ENCODE data around the gene LHFPL2.
"Not testable (repeated sequence)": the region's sequence is repeated elsewhere in the genome, so short reads cannot be mapped to it uniquely, and the experiment has no call there.

LHFPL2 gene

DNA sequence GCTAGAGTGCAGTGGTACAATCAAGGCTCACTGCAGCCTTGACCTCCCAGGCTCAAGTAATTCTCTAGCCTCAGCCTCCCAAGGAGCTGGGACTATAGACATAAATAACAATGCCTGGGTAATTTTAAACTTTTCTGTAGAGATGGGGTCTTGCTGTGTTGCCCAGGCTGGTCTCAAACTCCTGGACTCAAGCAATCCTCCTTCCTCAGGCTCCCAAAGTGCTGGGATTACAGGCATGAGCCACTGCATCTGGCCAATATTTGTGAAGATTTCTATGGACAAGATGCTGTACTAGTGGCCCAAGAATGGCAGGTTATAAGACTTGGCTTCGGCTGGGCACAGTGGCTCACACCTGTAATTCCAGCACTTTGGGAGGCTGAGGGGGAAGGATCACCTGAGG lies 18.4 kb upstream of the LHFPL2 start:
- DNase-seq (ENCODE audit: low read depth in 2 of 2): not testable (repeated sequence)

DNA sequence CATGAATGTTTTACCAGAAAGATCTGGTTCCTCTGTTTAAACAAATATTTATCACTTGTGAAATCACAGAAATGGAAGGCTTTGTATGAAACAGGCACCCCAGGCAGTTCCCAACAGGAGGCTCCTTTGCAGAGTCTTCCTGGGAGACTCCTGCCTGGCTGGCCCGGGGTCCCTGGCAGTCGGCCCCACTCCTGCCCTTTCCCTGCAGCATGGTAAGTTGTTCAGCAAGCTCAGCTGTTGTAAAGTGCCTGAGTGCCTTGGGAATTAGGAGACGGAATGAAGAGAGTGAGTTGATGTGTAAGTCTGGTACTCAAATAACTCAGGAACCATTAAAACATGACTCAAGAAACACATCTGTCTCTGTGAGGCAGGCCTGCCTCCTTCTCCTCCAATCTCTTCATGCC lies 17.5 kb upstream of the LHFPL2 start:
- DNase-seq (ENCODE audit: low read depth in 2 of 2): no peak

DNA sequence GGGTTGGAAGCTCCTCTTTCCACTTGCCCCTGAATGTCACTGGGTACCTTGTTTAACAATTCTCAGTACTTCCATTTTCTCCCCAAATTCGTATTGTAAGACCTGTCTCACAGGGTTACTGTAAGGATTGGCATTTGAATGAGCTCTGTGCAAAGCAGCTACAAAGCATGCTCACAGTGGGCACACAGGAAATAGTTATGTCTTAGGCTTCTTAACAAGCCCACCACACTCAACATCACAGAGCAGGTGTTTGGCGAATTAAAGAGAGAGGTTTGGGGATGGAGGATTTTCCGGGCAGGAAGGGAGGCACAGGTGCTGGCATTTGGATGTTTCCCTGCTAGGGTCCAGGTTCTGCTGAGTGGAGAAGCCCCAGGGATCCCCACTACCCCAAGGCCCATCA lies 17.0 kb upstream of the LHFPL2 start:
- DNase-seq (ENCODE audit: low read depth in 2 of 2): no peak

- no peak for DNase-seq (ENCODE audit: low read depth in 2 of 2)
Observed at GRCh38 chr5:78662323-78662722, 13.8 kb upstream of the LHFPL2 start.

GRCh38 chr5:78661691-78662090 lies 13.1 kb upstream of the LHFPL2 start:
- DNase-seq (ENCODE audit: low read depth in 2 of 2): no peak

DNA sequence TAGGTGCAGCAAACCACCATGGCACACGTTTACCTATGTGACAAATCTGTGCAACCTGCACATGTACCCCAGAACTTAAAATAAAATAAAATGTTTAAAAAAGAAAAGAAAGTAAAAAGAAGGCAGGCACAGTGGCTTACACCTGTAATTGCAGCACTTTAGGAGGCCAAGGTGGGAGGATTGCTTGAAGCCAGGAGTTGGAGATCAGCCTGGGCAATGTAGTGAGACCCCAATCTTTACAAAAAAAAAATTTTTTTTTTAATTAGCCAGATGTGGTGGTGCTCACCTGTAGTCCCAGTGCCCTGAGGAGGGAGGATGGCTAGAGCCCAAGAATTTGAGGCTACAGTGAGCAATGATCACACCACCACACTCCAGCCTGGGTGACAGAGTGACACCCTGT lies 12.5 kb upstream of the LHFPL2 start:
- no peak for DNase-seq (ENCODE audit: low read depth in 2 of 2)

DNA sequence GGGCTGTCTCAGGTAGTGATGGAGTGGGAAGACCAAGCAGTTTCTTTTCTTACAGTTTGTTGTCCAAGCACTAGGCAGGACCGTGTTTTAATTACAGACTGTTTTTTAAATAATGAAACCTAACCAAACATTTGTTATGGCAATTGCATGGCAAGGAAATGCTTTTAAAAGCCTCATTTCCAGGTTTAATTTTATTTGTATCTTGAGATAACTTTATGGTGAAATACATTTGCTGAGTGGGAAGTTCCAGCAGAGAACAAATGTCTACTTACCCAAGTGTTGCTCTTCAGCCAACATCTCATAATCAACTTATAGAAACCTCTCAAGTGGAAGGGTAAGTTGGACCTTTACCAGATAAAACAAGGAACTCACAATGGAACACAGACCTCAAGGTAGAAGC lies 11.8 kb upstream of the LHFPL2 start:
- DNase-seq (ENCODE audit: low read depth in 2 of 2): no peak

DNA sequence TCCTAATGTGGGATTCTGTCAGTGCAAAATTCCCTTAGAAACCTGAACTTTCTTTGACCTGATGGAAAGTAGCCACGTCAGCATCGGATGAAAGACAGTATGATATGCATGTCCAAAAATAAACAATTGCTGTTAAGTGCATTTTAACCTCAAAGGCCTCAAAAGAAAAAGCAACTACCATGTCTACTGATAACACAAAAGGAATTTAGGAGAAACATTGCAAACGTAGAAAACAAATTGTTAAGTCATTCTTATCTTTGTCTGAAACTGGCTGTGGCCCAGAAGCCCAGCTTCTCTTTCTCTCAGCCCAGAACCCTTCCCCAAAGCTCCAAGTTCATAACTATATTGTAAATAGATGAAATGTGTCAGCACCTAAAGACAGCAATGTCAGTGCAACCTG lies 11.1 kb upstream of the LHFPL2 start:
- no peak for DNase-seq (ENCODE audit: low read depth in 2 of 2)

GRCh38 chr5:78659114-78659513 lies 10.5 kb upstream of the LHFPL2 start:
- no peak for DNase-seq (ENCODE audit: low read depth in 2 of 2)

DNA sequence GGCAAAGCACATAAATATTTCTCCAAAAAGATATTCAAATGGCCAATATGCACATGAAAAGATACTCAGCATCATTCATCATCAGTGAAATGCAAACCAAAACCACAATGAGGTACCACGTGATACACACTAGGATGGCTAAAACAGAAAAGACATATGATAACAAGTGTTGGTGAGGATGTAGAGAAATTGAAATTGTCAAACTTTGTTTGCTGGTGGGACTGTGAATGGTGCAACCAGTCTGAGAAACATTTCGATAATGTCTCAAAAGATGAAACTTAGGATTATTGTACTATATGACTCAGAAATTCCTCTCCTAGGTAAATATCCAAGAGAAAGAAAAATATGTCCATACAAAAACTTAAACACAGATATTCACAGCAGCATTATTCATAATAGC lies 8.6 kb upstream of the LHFPL2 start:
- DNase-seq (ENCODE audit: low read depth in 2 of 2): no peak

- DNase-seq (ENCODE audit: low read depth in 2 of 2): no peak
Observed at GRCh38 chr5:78655746-78656290, 7.2 kb upstream of the LHFPL2 start.

DNA sequence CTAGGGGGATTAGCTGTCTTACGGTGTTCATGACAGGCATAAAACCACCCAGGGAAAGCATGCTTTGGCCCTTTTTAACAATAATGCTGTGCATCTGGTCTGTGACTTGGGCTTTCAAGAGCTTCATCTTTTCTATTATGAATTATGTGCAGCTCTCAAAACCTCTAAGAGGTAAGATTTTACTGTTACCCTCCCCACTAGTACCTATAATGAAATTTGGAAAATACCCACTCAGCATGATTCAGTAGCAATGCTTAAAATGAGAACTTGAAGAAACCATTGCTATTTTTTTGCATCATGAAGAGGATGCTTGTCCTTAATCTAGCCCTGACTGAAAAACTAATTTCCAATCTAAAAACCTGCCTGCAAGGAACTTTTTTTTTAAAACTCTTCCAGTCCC lies 5.8 kb upstream of the LHFPL2 start:
- no peak for DNase-seq (ENCODE audit: low read depth in 2 of 2)

DNA sequence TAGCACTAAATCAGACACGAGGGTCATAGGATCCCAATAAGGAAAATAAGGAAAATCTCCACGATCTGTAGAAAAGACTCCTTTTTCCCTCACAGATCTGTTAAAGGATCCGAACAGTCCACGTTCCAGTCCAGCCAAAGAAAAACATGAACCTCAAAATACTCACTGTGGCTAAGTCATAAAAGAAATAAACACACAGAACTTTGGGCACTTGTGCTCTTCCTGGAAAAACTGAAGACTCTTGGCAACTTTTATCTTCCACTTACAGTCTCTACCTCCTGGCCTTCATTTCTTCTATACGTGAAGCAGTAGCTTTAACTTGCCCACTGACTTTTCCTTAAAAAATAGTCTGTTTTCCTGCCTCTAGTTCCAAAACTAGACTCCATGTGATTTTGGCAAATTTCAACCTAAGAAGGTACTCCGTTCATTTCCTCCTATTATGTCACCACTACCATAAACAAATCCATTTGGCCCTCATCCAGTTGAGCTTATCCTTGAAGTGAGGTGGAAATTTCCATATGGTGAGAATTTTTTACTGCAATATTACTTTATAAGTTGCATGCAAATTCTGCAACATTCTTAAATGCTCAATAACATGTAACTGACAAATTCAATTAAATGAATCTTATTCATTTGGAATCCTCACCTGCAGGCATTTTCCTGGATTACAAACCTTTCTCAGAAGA lies 5.3 kb upstream of the LHFPL2 start:
- no peak for DNase-seq (ENCODE audit: low read depth in 2 of 2)

GRCh38 chr5:78653031-78653430 lies 4.5 kb upstream of the LHFPL2 start:
- no peak for DNase-seq (ENCODE audit: low read depth in 2 of 2)

DNA sequence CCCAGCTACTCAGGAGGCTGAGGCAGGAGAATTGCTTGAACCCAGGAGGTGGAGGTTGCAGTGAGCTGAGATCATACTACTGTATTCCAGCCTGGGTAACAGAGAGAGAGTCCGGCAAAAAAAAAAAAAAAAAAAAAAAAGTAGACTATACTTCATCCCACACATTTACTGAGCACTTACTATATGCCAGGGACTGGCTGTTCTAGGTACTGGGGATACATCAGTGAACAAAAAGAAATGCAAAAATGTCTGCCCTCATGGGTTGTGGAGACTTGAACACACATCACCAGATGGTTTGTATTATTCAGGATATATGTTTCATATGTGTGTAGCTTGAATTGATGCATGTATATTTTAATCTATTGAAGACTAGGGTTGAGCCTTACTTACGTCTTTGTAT lies 2.9 kb upstream of the LHFPL2 start:
- DNase-seq (ENCODE audit: low read depth in 2 of 2): no peak

- DNase-seq (ENCODE audit: low read depth in 2 of 2): no peak
Observed at GRCh38 chr5:78650531-78650930, 2.0 kb upstream of the LHFPL2 start.

DNA sequence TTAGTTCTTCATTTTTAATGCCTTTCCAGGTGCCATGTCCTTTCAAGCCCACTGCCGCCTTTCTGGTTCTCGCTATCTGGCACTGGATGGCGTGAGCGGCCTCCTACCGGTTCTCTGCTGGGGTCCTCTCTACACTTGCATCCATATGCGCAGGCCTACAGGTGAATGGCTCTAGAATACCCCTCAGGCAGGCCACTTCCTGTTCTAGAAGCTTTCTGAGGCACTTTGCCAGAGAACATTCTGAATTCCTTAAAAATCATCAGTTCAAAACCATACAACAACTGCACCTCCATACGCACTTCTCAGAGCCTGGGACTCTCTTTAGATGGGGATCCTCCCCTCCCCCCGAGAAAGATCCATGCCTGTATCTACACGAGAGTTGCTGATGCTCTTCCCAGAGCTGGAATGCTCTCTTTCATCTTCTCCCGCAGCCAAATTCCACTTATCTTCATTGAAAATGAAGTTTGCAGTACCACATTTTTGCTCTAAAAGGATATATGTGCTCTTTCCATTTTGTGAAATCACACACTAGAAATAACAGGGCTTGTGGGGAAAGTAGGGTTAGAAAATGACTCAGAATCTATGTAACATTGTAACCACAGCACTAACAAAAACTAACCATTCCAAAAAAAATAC lies 1.4 kb upstream of the LHFPL2 start:
- DNase-seq (ENCODE audit: low read depth in 2 of 2): no peak

- no peak for DNase-seq (ENCODE audit: low read depth in 2 of 2)
Observed at GRCh38 chr5:78649211-78649695, 681 bp upstream of the LHFPL2 start.

DNA sequence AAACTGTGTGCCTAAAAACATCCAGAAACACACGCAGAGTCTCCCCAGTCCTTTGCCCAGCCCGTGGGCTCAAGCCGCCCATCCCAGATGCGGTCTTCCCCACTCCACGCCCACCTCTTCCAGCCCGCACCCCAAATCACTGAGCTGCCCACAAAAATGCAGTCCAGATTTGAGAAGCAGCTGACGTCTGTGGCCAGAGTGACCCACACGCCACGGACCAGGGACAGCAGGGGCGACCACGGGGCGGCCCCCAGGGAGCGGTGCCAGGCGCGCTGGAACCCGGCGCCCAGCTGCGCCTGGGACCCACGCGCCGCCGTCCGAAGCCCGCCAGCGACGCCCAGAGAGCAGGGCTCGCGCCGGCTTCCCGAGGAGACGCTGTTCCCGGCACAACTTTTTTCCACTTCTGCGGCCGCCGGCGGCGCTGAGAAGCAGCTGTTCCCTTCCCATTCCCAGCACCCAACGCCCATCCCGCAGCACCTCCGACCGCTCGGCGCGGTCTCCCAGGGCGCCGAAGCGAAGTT lies 674 bp downstream of the LHFPL2 start:
- DNase-seq (ENCODE audit: low read depth in 2 of 2): no peak

- peak in 1 of 2 donors; percentile 3 for DNase-seq (ENCODE audit: low read depth in 2 of 2)
Observed at GRCh38 chr5:78647351-78647818, 1.2 kb downstream of the LHFPL2 start.

DNA sequence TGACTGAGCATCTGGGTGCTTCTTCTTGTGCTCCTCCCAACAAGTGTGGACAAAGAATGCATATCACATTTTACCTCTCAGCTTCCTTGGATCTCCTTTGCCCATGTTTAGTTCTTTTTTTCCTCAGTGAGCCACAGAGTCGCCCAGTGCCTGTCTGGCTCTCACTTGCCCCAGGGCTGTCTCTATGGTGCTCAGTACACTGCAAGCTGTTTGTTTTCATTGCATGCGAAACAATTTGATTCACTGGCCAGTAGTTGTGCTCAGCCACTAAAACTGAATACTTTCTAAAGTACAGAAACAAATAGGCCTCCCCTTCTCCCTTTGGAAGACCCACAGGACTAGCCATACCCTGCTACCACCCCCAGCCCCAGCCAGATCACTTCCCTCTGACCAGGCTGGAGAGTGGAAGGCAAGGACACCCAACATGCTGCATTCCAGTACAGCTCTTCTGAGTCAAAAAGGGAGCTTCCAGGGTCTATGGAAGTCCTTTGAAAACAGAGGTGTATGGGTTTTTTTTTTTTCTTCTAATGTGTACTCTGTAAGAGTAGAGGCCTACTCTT lies 3.8 kb downstream of the LHFPL2 start:
- DNase-seq (ENCODE audit: low read depth in 2 of 2): no peak

DNA sequence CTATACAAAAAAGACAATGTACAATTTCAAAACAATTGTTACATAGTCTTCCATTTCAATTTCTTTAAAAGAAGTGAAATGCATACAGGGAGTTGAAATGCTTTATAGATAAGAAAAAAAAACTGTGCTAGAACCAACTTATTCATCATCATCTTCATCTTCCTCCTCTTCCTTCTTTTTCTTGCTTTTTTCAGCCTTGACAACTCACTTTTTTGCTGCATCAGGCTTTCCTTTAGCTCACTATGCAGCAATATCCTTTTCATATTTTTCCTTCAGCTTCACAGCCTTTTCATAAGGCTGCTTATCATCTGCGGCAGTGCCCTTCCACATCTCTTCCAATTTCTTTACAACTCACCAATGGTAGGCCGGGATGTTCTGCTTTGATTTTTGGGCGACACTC lies 4.4 kb downstream of the LHFPL2 start:
- DNase-seq (ENCODE audit: low read depth in 2 of 2): no peak

DNA sequence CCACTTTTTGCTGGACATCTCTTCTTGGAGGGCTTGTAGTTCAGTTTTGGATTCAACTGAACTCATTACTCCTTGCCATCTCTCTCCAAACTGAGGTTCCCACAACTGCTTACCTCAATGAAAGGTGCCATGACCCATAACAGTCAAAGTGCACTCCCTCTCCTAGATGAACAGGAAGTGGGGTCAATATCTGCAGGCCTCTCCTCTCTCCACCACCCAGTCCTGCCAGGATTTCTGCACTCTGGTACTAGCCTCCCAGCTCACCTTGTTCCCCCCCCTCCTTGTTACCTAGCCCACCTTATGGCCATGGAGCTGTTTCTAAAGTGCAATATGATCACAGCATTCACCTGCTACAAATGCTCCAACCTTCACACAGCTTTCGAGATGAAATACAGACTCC lies 5.9 kb downstream of the LHFPL2 start:
- DNase-seq (ENCODE audit: low read depth in 2 of 2): no peak

All from stimulated activated CD4-positive, alpha-beta T cell treated with anti-CD3 and anti-CD28 coated beads, Interleukin-4, amount 100 ng/mL, for 48 hours (primary cell).